ENCODE results near the gene TPK1. TPM values are rescaled to one million over a fixed set of nuclear protein-coding genes. Genes with fewer than 3 reads are reported as not detected.

The TPK1 gene
- total RNA-seq, 1 donor from 2014 or later = 14.5 TPM

- H3K36me3 Mint-ChIP-seq = no peaks in the 10 kb centered on the region
- TF ChIP-seq EZH2 (IDR thresholded peaks at IDR 0.05) (no peak), EZH2phosphoT487 (IDR thresholded peaks at IDR 0.05) (no peak)
- TF ChIP-seq, protein P1, sequence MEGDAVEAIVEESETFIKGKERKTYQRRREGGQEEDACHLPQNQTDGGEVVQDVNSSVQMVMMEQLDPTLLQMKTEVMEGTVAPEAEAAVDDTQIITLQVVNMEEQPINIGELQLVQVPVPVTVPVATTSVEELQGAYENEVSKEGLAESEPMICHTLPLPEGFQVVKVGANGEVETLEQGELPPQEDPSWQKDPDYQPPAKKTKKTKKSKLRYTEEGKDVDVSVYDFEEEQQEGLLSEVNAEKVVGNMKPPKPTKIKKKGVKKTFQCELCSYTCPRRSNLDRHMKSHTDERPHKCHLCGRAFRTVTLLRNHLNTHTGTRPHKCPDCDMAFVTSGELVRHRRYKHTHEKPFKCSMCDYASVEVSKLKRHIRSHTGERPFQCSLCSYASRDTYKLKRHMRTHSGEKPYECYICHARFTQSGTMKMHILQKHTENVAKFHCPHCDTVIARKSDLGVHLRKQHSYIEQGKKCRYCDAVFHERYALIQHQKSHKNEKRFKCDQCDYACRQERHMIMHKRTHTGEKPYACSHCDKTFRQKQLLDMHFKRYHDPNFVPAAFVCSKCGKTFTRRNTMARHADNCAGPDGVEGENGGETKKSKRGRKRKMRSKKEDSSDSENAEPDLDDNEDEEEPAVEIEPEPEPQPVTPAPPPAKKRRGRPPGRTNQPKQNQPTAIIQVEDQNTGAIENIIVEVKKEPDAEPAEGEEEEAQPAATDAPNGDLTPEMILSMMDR (IDR thresholded peaks at IDR 0.05) = no peak
- Histone ChIP-seq H3K27me3 (no peaks in the 10 kb centered on the region), H3K4me1 (no peaks in the 10 kb centered on the region), H2AFZ (replicated peaks) (no peak overlapping the region), H3K27ac (no peak overlapping the region), H4K20me1 (ENCODE audit: low read depth) (no peaks in the 10 kb centered on the region), H3K9ac (no peak overlapping the region), H3K9me3 (ENCODE audit: low read depth) (no peaks in the 10 kb centered on the region), H3F3A (ENCODE audit: low read depth) (no peaks in the 10 kb centered on the region), H3K36me3 (no peaks in the 10 kb centered on the region), H3K4me3 (no peak overlapping the region), H3K4me2 (no peak overlapping the region), H3K79me2 (ENCODE audit: low read depth) (no peaks in the 10 kb centered on the region)
- no peak overlapping the region for H3K27ac Mint-ChIP-seq
- H3K4me1 Mint-ChIP-seq = peaks cover 4% of the 10 kb centered on the region
- no peak for DNase-seq (ENCODE audit: low spot score)
- H3K27me3 Mint-ChIP-seq (ENCODE audit: insufficient read depth, low read depth) = no peaks in the 10 kb centered on the region
- H3K4me3 Mint-ChIP-seq = no peak overlapping the region
- no peaks in the 10 kb centered on the region for H3K9me3 Mint-ChIP-seq
These were observed 64.7 kb downstream of the TPK1 start for GRCh38 chr7:144771174-144771573.

- no peaks in the 10 kb centered on the region for H3K9me3 Mint-ChIP-seq
- TF ChIP-seq, protein P1 (IDR thresholded peaks at IDR 0.05) = no peak
- TF ChIP-seq EZH2 (IDR thresholded peaks at IDR 0.05) = no peak
- no peak for TF ChIP-seq EZH2phosphoT487 (IDR thresholded peaks at IDR 0.05)
- H3K79me2 ChIP-seq (ENCODE audit: low read depth) = no peaks in the 10 kb centered on the region
- no peaks in the 10 kb centered on the region for H3K36me3 ChIP-seq
- no peak overlapping the region for H3K27ac ChIP-seq
- no peaks in the 10 kb centered on the region for H3K4me1 ChIP-seq
- no peaks in the 10 kb centered on the region for H3K27me3 Mint-ChIP-seq (ENCODE audit: insufficient read depth, low read depth)
- H4K20me1 ChIP-seq (ENCODE audit: low read depth) = no peaks in the 10 kb centered on the region
- peaks cover 4% of the 10 kb centered on the region for H3K4me1 Mint-ChIP-seq
- H3K9me3 ChIP-seq (ENCODE audit: low read depth) = no peaks in the 10 kb centered on the region
- no peak overlapping the region for H3K4me3 Mint-ChIP-seq
- H3K9ac ChIP-seq = no peak overlapping the region
- H3K4me2 ChIP-seq = no peak overlapping the region
- no peaks in the 10 kb centered on the region for H3K27me3 ChIP-seq
- no peaks in the 10 kb centered on the region for H3F3A ChIP-seq (ENCODE audit: low read depth)
- no peaks in the 10 kb centered on the region for H3K36me3 Mint-ChIP-seq
- no peak overlapping the region for H3K4me3 ChIP-seq
- H3K27ac Mint-ChIP-seq = no peak overlapping the region
- H2AFZ ChIP-seq (replicated peaks) = no peak overlapping the region
- no peak for DNase-seq (ENCODE audit: low spot score)
These were observed 66.5 kb downstream of the TPK1 start for GRCh38 chr7:144769352-144769751.

DNA sequence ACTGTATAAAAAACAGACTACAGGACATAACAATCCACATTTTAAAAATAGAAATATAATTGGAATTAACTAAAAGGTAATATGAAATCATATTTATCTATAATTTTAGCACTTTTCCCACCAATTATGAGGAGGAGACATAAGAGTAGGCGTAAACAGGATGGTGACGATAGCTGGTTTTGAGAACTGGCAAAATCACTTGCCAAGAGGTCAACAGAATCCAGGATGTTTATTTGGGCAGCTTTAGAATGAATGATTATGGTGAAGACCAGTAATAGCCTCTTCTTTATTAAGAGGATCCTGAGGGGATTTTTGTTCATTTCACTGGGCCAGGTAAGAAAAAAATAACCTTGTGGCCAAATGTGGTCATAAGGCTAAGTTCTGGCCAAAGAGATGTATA, 67.2 kb downstream of the TPK1 start:
- peaks cover 4% of the 10 kb centered on the region for H3K4me1 Mint-ChIP-seq
- Histone ChIP-seq H3K4me2 (no peak overlapping the region), H3K9ac (no peak overlapping the region), H4K20me1 (ENCODE audit: low read depth) (no peaks in the 10 kb centered on the region), H3K4me1 (no peaks in the 10 kb centered on the region), H3K79me2 (ENCODE audit: low read depth) (no peaks in the 10 kb centered on the region), H3K4me3 (no peak overlapping the region), H2AFZ (replicated peaks) (no peak overlapping the region), H3K27me3 (no peaks in the 10 kb centered on the region), H3K27ac (no peak overlapping the region), H3K9me3 (ENCODE audit: low read depth) (no peaks in the 10 kb centered on the region), H3K36me3 (no peaks in the 10 kb centered on the region), H3F3A (ENCODE audit: low read depth) (no peaks in the 10 kb centered on the region)
- TF ChIP-seq, protein P1 (IDR thresholded peaks at IDR 0.05) = no peak
- no peak for TF ChIP-seq EZH2 (IDR thresholded peaks at IDR 0.05)
- TF ChIP-seq EZH2phosphoT487 (IDR thresholded peaks at IDR 0.05) = no peak
- H3K4me3 Mint-ChIP-seq = no peak overlapping the region
- H3K27ac Mint-ChIP-seq = no peak overlapping the region
- no peaks in the 10 kb centered on the region for H3K36me3 Mint-ChIP-seq
- H3K27me3 Mint-ChIP-seq (ENCODE audit: insufficient read depth, low read depth) = no peaks in the 10 kb centered on the region
- DNase-seq (ENCODE audit: low spot score) = no peak
- no peaks in the 10 kb centered on the region for H3K9me3 Mint-ChIP-seq

All from neural progenitor cell (in vitro differentiated cells).